Activated CD4-positive, alpha-beta T cell treated with anti-CD3 and anti-CD28 coated beads, Interleukin-2, amount 50 U/mL, for 4 hours (primary cell): ENCODE measurements around the gene CRELD2.

Experiments
- DNase-seq, 2 experiments: peaks; one replicate each; pipeline ENCODE4 v3.0.0-alpha.2; 2020

CRELD2 gene

DNA sequence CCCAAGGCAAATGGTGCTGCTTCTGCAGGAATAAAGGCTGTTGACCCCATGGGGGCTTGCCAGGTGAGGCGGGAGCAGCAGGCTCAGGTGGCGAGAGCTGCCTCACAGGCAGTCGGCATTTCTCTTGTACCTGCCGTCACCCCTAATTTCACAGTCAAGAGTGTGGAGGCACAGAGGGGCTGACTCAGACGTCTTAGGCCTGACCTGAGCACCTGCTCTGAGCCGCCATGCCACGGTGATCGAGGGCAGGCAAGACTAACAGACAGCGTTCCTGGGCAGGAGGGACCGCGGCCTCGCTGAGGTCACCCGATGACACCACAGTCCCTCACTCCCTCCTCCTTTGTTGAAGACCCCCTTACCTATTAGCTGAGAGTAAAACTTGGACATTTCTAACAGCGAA is 5.4 kb upstream of the CRELD2 start:
- DNase-seq = no peak

DNA sequence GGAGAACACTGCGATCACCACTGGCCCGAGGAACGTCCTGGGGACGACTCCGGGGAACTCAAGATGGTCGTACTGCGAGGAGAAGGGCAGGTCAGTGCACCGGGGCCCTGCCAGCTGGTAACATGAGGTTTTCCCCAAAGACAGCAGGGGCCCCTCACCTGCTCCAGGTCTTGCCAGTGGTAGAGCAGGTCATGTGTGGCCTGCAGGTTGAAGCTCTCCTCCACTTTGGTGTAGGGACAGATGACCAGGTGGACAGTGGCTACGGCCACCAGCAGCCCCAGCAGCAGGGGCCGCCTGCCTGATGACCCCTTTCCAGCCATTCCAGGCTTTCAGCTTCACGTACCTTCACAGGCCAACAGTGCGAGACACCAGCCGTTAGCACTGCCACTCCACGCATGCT is 5.0 kb upstream of the CRELD2 start:
- DNase-seq = no peak

DNA sequence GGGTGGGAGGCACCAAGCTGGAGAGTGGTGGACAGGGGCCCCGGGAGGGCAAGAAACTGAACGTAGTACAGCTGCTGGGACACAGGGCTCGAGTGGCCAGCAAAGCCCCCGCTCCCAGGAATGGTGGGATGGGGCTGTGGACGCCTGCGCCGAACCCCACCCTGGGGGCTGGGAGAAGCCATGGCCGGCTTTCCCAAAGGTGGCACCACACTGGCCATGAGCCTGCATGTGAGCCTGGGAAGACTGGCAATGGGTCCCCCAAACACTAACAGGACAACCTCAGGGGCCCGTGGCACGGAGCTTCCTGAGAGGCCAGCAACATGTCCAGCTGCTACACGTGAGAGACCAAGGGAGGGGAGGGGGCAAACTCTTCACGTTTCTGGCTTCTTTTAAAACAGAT is 4.2 kb upstream of the CRELD2 start:
- no peak for DNase-seq

DNA sequence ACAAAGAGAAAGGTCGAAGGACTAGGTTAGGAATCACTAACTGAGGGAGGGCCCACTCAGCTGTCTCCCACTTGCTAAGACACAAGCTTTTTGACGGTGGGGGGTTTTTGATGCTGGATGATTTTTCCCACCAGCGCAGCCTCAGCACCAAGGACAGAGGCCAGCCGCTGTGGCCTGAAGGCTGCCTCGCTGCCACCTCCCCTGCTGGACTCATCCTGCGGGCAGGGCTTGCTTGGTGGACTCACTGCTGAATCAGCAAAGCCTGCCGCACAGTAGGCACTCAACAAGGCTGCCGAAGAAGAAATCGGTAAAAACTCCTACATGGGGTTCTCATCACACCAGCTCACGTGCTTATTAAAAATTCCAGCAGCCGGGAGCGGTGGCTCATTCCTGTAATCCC is 2.8 kb upstream of the CRELD2 start:
- DNase-seq = no peak

DNA sequence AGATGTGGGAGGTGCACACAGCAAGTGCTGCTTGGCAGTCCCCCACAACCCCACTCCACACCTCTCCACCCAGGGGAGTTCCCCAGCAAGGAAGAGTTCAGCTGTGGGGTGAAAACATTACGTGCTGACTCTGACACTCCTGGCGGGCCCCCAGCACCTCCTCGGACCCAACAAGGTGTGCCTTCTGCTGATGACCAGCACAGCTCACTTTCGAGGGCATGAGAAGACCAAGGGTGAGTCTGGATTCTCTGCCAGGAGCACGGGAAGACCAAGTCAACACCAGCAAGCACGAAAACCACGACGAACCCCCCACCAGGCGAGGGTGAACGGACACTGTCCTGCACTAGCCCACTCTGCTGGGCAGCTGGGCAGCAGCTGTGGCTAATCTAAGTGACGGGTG is 1.6 kb upstream of the CRELD2 start:
- DNase-seq = no peak

DNA sequence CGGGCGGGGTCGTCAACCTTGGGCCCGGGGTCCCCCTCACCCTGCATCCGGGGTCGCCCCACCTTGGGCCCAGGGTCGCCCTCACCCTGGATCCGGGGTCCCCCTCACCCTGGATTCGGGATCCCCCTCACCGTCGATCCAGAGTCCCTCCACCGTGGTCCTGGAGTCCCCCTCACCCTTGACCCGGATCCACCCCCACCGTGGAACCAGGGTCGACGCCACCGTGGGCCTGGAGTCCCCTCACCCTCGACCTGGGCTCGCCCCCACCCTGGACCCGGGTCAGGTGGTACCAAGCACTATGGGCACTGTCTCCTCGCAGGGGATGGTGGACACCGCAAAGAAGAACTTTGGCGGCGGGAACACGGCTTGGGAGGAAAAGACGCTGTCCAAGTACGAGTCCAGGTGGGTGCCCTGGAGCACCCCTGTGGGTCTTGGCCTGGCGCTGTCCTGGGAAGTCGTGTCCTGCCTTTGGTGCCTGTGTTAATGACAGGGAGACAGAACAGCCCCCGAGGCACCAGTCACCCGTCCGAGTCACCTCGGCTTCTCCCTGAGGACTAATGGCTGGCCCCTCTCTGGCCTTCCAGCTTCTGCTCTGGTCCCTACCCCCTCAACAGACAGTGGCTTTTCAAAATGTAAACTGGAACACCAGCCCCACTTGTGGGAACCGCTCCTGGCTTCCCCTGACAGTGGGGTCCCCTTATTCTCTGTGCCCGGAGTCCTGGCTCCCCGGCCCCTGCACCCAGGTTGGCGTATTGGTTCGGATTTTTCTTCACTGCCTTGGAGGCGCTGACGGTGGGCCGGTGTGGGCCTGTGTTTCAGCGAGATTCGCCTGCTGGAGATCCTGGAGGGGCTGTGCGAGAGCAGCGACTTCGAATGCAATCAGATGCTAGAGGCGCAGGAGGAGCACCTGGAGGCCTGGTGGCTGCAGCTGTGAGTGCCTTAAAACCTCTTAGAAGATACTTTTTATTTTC is 762 bp downstream of the CRELD2 start:
- no peak for DNase-seq

DNA sequence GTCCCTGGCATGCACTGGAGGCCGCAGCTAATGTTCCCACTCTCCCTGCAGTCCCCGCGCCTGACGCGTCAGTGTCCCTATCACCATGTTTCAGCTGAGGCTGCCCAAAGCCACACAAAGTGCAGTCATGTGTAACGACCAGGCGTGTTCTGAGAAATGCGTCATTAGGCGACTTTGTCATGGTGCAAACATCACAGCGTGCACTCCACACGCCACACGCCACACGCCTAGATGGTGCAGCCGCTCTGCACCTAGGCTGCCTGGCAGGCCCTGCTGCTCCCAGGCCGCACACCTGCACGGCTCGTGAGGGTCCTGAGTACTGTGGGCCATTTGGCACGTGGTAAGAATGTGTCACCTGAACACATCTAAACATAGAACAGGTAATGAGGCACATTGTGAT is 2.4 kb downstream of the CRELD2 start:
- no peak for DNase-seq

DNA sequence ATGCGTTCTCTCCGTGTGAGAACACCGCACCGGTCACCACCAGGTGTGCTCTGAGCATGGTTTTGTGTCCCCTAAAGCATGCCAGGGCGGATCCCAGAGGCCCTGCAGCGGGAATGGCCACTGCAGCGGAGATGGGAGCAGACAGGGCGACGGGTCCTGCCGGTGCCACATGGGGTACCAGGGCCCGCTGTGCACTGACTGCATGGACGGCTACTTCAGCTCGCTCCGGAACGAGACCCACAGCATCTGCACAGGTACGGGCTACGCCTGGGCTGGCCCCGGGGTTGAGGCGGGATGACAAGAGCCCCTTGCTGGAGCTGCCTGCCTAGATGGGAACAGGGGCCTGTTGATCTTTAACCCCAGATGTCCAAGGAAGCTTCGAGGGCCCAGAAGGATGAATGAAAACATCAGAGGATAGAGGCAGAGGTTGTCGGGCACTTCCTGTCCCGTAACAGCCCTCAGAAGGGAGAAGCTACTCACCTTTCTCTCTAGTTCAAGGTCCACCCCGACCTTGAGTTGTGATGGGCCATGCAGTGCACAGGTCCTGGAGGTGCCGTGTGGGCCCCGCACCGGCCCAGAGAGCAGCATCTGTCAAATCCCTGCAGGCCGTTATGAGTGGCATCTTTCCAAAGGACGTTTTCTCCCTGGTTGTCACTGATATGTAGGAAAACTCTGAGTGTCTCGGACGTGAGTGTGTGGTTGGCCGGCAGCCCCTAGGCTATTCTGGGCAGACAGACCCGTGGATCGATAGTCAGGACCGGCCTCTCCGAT is 3.3 kb downstream of the CRELD2 start:
- DNase-seq = no peak

DNA sequence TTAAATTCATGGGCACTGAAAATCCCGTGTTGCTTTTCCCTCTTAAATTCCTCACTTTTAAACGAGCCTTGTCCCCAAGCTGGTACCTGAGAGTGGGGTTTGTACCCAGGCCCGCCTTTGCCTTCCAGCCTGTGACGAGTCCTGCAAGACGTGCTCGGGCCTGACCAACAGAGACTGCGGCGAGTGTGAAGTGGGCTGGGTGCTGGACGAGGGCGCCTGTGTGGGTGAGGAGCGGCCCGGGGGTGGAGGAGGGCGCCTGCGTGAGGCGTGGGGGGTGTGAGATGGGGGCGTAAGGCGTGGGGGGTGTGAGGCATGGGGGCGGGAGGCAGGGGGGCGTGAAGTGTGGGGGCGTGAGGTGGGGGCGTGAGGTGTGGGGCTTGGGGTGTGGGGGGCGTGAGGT is 4.0 kb downstream of the CRELD2 start:
- DNase-seq = no peak

DNA sequence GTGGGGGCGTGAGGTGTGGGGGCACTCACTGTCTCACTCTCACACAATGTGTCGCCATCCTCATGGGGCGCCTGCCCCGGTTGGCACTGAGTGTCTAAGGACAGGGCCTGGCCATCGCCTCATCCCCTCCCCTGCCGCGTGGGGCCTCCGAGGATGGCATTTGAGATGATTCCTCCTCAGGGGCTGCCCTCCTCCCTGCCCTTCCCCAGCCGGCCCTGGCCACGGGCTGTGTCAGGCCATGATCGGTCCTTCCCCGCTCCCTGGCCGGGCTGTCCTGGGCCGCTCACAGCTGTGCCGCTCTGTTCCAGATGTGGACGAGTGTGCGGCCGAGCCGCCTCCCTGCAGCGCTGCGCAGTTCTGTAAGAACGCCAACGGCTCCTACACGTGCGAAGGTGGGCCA is 4.5 kb downstream of the CRELD2 start:
- no peak for DNase-seq

DNA sequence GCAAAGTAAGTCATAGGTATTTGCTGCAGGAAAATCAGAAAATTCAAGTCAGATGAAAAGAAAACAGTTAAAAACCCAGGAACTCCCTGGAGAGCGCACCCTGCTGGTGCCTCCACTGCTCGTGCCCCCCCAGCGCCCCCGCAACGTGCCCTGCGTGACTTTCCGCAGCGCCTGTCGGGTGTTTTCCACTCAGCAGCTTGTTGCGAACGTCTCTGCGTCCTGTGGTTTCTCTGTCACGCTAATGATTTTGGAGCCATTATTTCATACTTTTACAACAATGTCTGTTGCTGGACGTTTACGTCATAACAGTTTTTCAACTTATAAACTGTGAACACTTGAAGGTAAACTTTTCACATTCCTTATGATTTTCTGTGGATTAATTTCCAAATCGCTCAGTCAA is 5.0 kb downstream of the CRELD2 start:
- DNase-seq = no peak

DNA sequence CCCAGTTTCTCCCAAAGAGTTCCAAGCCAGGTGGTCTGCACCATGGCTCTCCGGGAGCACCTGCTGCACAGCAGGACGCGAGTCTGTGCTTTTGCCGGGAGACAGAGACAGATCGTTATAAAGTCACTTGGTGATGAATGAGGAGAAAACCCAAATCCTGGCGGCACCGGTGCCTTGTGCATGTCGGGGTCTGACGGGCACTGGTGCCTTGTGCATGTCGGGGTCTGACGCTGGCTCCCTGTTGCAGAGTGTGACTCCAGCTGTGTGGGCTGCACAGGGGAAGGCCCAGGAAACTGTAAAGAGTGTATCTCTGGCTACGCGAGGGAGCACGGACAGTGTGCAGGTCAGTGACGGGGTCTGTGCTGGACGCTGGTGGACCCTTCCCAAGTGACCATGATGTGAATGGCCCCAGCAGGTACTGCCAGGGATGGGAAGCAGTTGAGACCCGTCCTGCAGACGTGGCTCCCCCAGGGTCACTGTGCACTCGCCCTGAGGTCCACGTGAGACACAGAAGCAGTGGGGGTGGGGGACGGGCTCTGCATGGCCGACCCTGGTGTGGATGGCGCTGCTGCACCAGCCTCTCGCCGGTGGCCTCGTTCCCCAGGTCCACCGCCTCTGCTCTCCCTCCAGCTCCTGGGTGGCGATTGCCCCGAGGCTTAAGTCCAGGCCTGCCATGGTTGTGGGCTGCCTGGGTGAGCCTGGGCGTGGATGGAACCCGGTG is 5.8 kb downstream of the CRELD2 start:
- DNase-seq = no peak

DNA sequence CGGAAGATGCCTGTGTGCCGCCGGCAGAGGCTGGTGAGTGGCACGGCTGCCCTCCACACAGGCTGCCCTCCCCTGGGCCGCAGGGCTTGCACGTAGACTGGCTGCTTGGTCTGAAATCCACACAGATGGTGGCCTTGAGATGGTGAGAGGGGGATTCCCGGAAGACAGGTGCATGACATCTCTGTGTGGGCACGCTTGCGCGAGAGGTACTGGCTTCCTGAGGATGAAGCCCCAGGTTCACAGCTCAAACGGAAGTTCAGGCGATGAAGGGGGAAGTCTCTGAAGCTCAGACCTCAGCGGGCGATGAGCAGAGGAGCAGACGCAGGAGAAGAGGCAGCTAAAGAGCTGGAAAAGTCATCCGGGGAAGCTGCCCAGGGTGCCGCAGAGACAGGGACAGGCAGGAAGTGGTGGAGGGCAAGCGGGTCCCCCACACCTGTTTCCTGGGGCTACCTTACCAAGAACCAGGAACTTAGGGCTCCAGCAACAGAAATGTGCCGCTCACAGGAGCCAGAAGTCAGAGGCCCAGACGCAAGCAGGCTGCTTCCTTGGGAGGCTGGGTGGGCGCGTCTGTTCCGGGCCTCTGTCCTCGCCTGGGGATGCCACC is 7.2 kb downstream of the CRELD2 start:
- DNase-seq = peak; percentile 68 to 71

DNA sequence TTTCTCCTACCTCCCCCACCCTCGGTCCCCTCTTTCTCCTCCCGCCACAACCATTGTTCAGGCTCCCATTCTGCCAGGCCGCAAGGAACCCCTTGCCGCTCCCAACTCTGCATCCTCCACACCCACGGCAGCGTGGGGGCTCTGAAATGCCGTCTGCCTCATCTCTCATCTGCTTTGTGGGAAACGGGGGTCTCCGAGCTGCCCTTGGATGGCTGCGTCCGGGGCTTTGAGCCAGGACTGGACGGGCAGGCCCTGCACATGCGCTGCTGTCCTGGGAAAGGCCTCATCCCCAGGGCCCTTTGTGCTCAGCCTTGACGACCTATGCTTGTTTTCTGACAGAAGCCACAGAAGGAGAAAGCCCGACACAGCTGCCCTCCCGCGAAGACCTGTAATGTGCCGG is 8.5 kb downstream of the CRELD2 start:
- no peak for DNase-seq

DNA sequence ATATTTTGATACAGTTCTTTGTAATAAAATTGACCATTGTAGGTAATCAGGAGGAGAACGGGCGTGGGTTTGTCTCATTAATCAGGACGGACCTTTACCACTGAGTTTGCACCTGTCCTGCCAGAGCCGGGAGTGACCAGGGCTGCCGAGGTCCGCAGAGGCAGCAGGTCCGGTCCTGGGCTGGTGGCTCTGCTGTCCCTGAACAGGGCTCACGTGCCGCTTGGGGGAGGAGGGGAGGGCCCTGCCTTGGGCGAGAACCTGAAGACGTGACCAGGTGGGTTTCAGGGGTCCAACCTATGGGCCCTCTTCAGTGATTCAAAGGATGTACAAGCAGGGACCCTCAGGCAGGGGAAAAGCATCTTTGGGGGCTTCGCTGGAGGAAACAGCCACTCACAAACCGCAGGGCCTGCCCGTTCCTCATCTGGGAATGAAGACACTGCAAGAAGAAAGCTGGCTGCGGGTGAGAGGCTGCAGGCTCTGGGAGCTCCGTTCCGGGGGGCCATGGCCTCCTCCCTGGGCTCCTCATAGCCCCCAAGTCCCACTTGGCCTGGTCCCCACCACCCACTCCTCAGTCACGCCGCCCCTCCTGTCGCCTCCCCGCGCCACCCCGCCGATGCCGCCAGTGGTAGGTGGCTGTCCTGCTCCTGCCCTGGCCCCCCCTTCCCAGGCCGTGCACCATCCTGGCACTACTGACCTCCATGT is 9.2 kb downstream of the CRELD2 start:
- DNase-seq = no peak

DNA sequence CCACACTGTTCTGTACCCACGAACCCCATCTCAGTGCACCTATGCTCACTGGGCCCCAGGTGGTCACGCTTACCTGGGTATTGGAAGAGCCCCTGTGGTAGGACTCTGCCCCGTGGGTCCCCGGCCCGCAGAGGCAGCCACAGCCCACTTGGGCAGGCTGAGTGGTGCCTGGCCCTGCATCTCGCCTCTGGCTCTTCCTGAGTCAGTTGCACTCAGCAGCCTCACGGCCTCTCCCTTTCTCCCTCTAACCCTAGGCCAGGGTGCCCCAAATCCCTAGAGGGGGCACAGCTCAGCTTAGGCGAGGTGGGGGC is 9.7 kb downstream of the CRELD2 start:
- no peak for DNase-seq

DNA sequence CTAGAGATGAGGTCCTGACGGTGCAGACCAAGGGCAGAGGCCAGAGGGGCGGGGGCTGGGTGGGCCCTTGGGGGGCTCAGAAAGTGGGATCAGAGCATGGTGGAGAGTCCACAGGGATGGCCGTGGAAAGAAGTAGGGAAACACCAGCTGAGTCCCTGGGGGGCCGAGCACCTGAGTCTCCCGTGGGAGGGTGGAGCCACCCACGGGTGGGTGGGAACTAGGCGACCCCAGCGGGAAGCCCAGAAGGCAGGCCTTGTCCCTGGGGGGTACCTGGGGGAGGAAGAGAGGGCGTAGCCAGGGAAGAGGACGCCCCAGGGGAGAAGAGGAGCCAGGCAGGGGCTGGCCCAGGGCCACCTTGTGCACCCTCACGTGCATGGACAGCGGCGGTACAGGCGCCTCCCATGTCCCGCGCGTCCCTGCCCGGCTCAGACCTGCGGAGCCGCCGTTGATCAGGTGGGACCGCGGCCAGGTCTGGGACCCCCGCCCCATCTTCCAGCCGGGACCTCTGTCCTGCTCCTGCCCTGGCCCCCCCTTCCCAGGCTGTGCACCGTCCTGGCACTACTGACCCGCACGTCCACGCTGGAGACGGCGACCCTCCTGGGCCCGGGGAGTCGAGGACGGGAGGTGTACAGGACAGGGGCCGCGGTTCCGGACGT is 10.2 kb downstream of the CRELD2 start:
- no peak for DNase-seq

DNA sequence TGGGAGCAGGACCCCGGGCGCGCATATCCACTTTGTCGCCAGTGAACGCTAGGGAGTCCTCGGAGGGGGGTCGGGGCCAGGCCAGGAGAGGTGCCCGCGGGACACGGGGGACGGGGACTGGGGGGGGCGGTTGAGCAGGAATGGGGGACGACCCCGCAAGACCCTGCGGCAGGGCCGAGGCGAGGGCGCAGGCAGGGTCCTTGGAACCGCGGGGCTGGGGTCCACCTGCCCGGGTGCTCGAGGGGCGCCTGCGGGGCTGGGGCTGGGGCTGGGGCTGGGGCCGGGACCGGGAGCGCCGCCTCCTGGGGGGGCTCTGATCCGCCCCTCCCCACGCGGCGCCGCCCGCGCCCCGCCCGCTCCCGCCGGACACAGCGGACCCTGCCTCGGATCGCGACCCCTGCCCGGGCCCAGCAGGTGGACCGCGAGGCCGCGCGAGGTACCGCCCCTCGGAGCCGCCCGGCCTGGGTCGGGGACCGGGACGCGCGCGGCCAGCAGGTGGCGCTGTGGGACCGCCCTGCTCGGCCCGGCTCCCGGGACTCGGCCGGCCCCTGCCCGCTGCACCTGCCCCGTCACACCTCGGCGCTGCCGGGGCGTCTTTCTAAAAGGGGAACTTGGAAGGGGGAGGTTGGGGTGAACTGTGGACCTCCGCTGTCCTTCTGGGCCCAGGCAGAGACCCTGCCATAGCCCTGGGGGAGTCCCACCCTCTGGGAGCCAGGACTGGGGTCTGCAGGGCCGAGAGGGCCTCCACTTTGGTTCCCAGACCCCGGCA is 11.0 kb downstream of the CRELD2 start:
- peak; percentile 69 to 71 for DNase-seq

DNA sequence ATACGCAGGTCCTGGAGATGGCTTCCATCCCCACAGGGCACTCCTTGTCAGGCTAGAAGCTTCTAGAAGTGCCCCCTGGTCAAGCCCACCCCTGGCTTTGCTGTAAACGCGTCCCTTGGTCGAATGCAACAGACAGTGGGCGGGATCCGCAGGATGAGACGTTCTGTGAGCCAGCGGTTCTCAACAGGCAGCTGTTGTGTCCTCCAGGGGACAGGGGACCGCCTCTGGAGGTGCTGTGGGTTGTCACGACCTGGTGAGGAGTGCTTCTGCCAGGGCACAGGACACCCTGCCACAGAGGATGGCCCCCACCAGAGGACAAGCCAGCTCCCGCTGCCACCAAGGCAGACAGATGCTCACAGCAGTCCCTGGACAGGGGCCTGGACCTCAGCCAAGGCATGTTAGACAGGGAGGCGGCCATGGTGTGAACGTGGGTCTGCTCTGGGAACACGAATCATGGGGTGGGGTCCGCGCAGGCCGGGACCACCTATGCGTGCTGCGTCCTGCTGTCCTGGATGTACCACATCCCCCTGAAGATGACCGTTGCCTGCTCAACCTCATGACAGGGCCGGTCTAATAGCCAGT is 11.7 kb downstream of the CRELD2 start:
- no peak for DNase-seq

DNA sequence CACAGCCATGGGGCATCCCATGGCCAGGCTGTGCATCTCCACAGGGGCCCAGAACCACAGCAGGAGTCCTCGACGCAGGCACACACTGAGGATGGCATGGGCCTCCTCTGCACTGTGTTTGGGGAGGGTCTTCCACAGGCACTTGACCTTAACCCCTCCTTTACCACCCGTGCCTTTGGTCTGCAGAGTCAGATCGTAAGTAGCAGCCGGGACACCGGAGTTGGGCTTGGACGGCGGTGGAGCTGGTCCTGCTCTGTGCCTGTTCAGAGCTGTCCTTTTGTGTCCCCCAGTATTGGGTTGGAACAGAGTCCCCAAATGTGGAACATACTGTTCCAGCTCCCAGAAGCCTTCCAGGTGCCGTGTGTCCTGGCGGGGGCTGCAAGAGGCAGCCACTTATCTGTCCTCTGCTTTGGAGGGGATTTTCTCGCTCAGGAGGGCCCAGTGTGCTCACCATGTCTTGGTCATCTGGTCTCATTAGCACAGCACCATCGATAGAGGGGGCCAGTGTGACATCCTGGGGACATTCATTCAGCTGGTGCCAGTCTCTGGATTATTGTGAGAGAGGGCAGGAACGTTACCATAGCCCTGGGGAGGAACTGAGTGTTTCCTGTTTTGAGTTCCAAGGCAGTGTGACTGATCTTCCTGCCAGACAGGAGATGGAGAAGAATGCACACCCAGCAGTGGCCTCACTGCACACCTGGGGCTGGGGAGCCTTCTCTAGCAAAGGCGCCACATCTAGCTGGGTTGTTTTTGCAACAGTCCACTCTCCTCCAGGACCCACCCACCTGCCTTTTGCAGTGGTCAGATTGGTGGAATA is 12.4 kb downstream of the CRELD2 start:
- peak in 1 of 2 experiments; percentile 45 for DNase-seq
